SK-N-SH treated with all-trans-retinoic acid at 6 μM for 48 hours (cell line): ENCODE results near the gene CDK14.

Experiments
- PATZ1 ChIP-seq: fragments of 250-450 bp; sonication (Bioruptor Pico); IDR thresholded peaks from 2 replicates; pipeline ENCODE4 v1.8.0; 2020; ENCODE audit warnings: mild to moderate bottlenecking, moderate library complexity, borderline replicate concordance
- POU6F1 ChIP-seq: fragments of 250-450 bp; sonication (Bioruptor Pico); IDR thresholded peaks from 2 replicates; pipeline ENCODE4 v1.8.0; 2021; ENCODE audit warnings: low read depth, mild to moderate bottlenecking, moderate library complexity, borderline replicate concordance
- ZFP3 ChIP-seq: fragments of 250-450 bp; sonication (Bioruptor Pico); IDR thresholded peaks from 2 replicates; pipeline ENCODE4 v1.5.0; 2020; ENCODE audit warnings: mild to moderate bottlenecking, moderate library complexity

DNA sequence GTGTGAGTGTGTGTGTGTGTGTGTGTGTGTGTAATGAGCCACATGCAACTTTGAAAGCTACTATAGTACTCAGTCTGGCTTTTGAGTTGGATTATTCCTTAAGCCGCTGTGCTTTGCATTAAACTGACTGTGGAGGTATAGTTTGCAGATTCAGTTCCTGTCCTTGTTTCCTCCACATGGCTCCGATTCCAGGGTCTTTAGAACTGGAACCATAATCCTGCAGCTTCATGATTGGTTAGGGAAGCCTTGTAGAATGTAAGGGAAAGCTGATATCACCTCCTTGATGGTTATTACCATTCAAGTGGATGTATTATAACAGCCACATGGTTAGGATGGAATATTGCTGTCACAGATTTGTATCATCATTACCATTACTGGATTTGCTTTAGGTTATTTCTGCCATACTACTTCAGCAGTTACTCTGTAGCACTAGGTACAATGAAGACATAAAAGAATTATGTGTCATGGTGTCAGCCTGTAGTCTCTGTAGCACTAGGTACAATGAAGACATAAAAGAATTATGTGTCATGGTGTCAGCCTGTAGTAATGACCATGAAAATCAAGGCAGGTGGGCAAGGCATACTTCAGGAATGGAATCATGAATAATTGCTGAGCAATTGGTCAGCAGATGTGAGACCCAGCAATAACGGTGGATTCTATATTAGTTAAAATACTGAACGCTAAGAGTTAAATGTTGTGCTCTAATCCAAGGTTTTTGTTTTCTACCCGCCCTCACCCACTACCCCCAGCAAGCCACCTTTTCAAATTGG, 393.1 kb downstream of the CDK14 start:
- TF ChIP-seq ZFP3 (CRISPR knock-in tag) (no peak), PATZ1 (no peak), POU6F1 (CRISPR knock-in tag) (no peak)
